Measurements from ENCODE around the gene DSN1. TPM values are rescaled to one million over a fixed set of nuclear protein-coding genes. Genes with fewer than 3 reads are reported as not detected.

DSN1 gene
- total RNA-seq, 1 donor from 2014 or later, result 3.7 TPM

- no peak for DNase-seq (ENCODE audit: low read depth)
- no peak for FAIRE-seq
- no peaks in the 10 kb centered on the region for H3K27me3 ChIP-seq (ENCODE audit: control insufficient read depth, insufficient read depth, low read length)
- TF ChIP-seq, protein P1, sequence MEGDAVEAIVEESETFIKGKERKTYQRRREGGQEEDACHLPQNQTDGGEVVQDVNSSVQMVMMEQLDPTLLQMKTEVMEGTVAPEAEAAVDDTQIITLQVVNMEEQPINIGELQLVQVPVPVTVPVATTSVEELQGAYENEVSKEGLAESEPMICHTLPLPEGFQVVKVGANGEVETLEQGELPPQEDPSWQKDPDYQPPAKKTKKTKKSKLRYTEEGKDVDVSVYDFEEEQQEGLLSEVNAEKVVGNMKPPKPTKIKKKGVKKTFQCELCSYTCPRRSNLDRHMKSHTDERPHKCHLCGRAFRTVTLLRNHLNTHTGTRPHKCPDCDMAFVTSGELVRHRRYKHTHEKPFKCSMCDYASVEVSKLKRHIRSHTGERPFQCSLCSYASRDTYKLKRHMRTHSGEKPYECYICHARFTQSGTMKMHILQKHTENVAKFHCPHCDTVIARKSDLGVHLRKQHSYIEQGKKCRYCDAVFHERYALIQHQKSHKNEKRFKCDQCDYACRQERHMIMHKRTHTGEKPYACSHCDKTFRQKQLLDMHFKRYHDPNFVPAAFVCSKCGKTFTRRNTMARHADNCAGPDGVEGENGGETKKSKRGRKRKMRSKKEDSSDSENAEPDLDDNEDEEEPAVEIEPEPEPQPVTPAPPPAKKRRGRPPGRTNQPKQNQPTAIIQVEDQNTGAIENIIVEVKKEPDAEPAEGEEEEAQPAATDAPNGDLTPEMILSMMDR (IDR thresholded peaks at IDR 0.05; ENCODE audit: insufficient read depth, low read length, severe bottlenecking), result no peak
- H3K4me3 ChIP-seq (ENCODE audit: low read depth, low read length), result no peak overlapping the region
- no peaks in the 10 kb centered on the region for H3K36me3 ChIP-seq (ENCODE audit: control insufficient read depth, insufficient read depth, low read length)
Measured at GRCh38 chr20:36777576-36777975, 4.0 kb upstream of the DSN1 start.

- Histone ChIP-seq H3K27me3 (ENCODE audit: control insufficient read depth, insufficient read depth, low read length) (no peaks in the 10 kb centered on the region), H3K4me3 (ENCODE audit: low read depth, low read length) (no peak overlapping the region), H3K36me3 (ENCODE audit: control insufficient read depth, insufficient read depth, low read length) (no peaks in the 10 kb centered on the region)
- FAIRE-seq (no peak), DNase-seq (ENCODE audit: low read depth) (no peak)
- TF ChIP-seq, protein P1 (IDR thresholded peaks at IDR 0.05; ENCODE audit: insufficient read depth, low read length, severe bottlenecking), result no peak
Measured at GRCh38 chr20:36777167-36777566, 3.6 kb upstream of the DSN1 start.

- no peak for DNase-seq (ENCODE audit: low read depth)
- no peaks in the 10 kb centered on the region for H3K36me3 ChIP-seq (ENCODE audit: control insufficient read depth, insufficient read depth, low read length)
- TF ChIP-seq, protein P1 (IDR thresholded peaks at IDR 0.05; ENCODE audit: insufficient read depth, low read length, severe bottlenecking), result no peak
- no peak for FAIRE-seq
- H3K27me3 ChIP-seq (ENCODE audit: control insufficient read depth, insufficient read depth, low read length), result no peaks in the 10 kb centered on the region
- no peak overlapping the region for H3K4me3 ChIP-seq (ENCODE audit: low read depth, low read length)
Measured at GRCh38 chr20:36775826-36776225, 2.3 kb upstream of the DSN1 start.

- H3K4me3 ChIP-seq (ENCODE audit: low read depth, low read length), result no peak overlapping the region
- H3K27me3 ChIP-seq (ENCODE audit: control insufficient read depth, insufficient read depth, low read length), result no peaks in the 10 kb centered on the region
- DNase-seq (ENCODE audit: low read depth) (no peak), FAIRE-seq (no peak)
- TF ChIP-seq, protein P1 (IDR thresholded peaks at IDR 0.05; ENCODE audit: insufficient read depth, low read length, severe bottlenecking), result no peak
- no peaks in the 10 kb centered on the region for H3K36me3 ChIP-seq (ENCODE audit: control insufficient read depth, insufficient read depth, low read length)
Measured at GRCh38 chr20:36775196-36775595, 1.6 kb upstream of the DSN1 start.

DNA sequence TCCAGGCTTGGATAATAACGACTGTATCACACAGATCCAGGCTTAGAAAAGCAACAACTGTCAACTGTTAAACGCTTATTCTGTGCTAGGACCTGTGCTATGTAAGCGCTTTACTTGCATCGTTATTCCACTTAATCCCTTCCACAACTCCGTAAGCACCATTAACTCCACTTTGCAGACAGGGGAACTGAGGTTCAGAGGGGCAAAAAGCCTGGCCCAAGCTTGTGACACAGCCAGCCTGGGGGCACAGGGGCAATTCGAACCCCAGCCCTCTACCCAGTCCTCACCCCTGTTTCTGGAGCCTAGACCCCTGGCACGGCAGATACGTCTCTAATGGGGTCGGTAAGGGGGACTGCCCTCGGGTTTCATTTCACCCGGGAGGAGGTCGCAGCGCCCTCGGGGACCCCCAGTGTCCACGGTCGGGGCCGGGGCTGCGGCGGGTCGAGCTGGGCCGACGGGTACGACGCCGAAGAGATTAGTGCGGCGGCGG lies 411 bp downstream of the DSN1 start:
- TF ChIP-seq, protein P1 (IDR thresholded peaks at IDR 0.05; ENCODE audit: insufficient read depth, low read length, severe bottlenecking), result no peak
- Histone ChIP-seq H3K36me3 (ENCODE audit: control insufficient read depth, insufficient read depth, low read length) (no peaks in the 10 kb centered on the region), H3K27me3 (ENCODE audit: control insufficient read depth, insufficient read depth, low read length) (no peaks in the 10 kb centered on the region), H3K4me3 (ENCODE audit: low read depth, low read length) (peak overlapping the region; percentile 82)
- FAIRE-seq (no peak), DNase-seq (ENCODE audit: low read depth) (peak; percentile 10)

- Histone ChIP-seq H3K27me3 (ENCODE audit: control insufficient read depth, insufficient read depth, low read length) (no peaks in the 10 kb centered on the region), H3K36me3 (ENCODE audit: control insufficient read depth, insufficient read depth, low read length) (no peaks in the 10 kb centered on the region), H3K4me3 (ENCODE audit: low read depth, low read length) (no peak overlapping the region)
- DNase-seq (ENCODE audit: low read depth) (no peak), FAIRE-seq (no peak)
- TF ChIP-seq, protein P1 (IDR thresholded peaks at IDR 0.05; ENCODE audit: insufficient read depth, low read length, severe bottlenecking), result no peak
Measured at GRCh38 chr20:36770680-36771079, 2.9 kb downstream of the DSN1 start.

Data from bronchial epithelial cell (primary cell).